Lung (tissue), 12 donors: ENCODE results near the gene FBXO17. TPM values are rescaled to one million over a fixed set of nuclear protein-coding genes. Genes with fewer than 3 reads are reported as not detected.

Experiments used
- ATAC-seq: fragments of 200-7000 bp; cut with Tn5 transposase; one replicate; pipeline ENCODE4 v1.9.1; 2020; ENCODE audit warnings: moderate number of reproducible peaks; ENCODE audit not compliant: insufficient read depth, low FRiP score
- DNase-seq, 3 donors: peaks; one replicate each; pipeline ENCODE4 v3.0.0-alpha.2; 2013 to 2017
- H3K27ac ChIP-seq, 2 donors: one replicate each; pipeline ENCODE4 v1.5.1; 2013; ENCODE audit warnings: mild to moderate bottlenecking in 2 of 2, moderate library complexity in 2 of 2, control low read depth in 1 of 2, inconsistent platforms in 1 of 2, low read depth in 1 of 2, low read length in 1 of 2
- H3K27me3 ChIP-seq, 3 donors: one replicate each; pipeline ENCODE4 v1.5.1; 2013; ENCODE audit warnings: low read length in 2 of 3; ENCODE audit not compliant: control insufficient read depth in 3 of 3, insufficient read depth in 3 of 3
- H3K36me3 ChIP-seq, 4 donors: one replicate each; pipeline ENCODE4 v1.5.1; 2013; ENCODE audit warnings: low read length in 4 of 4, mild to moderate bottlenecking in 1 of 4, moderate library complexity in 1 of 4; ENCODE audit not compliant: control insufficient read depth in 4 of 4, insufficient read depth in 4 of 4
- H3K4me1 ChIP-seq, 5 donors: one replicate each; pipeline ENCODE4 v1.5.1; 2013; ENCODE audit warnings: low read length in 5 of 5, mild to moderate bottlenecking in 2 of 5, moderate library complexity in 1 of 5; ENCODE audit not compliant: control insufficient read depth in 5 of 5, insufficient read depth in 5 of 5
- H3K4me3 ChIP-seq: one replicate; pipeline ENCODE4 v1.5.1; 2013; ENCODE audit warnings: mild to moderate bottlenecking, control low read depth, moderate library complexity
- H3K9ac ChIP-seq, 2 donors: one replicate each; pipeline ENCODE4 v1.5.1; 2013; ENCODE audit warnings: low read length in 2 of 2, control low read depth in 1 of 2; ENCODE audit not compliant: insufficient read depth in 1 of 2
- H3K9me3 ChIP-seq, 4 donors: one replicate each; pipeline ENCODE4 v1.5.1; 2013; ENCODE audit warnings: low read length in 3 of 4, mild to moderate bottlenecking in 1 of 4, moderate library complexity in 1 of 4; ENCODE audit not compliant: control insufficient read depth in 4 of 4, insufficient read depth in 3 of 4
- WGBS, 2 donors: extraction: QIAGEN DNeasy Blood & Tissue Kit; methylation state at CpG; one replicate each; pipeline ENCODE4 v1.1.7; 2013; 5-methylcytosine and 5-hydroxymethylcytosine counted together
- polyA plus RNA-seq, 2 donors: library from polyadenylated mRNA; stranded (reverse); fragments of 200-250 nt; gene quantifications; one replicate each; pipeline ENCODE4 v1.2.1, GENCODE V29; 2013
- total RNA-seq, 2 donors: library from RNA; depleted of rRNA in 1 of 2; stranded (reverse); fragments of >200 nt in 1 of 2; gene quantifications; one replicate each; pipeline ENCODE4 v1.2.1, GENCODE V29; 2014 to 2021
- TF ChIP-seq, protein P1 (sequence below): IDR thresholded peaks from 2 replicates; pipeline ENCODE4 v1.5.1; 2012; ENCODE audit warnings: mild to moderate bottlenecking; ENCODE audit errors: control extremely low read depth, extremely low read depth
- donor health status: control.
- donor health status: control.
- donor health status: Bipolar disorder and iron deficiency.
- donor health status: healthy.
- donor health status: DM: yes; HTN: yes; CAD: no.

Gene FBXO17
- total and polyA plus RNA-seq, 4 donors: 5.1 to 18.8 (median 8.9) TPM

DNA sequence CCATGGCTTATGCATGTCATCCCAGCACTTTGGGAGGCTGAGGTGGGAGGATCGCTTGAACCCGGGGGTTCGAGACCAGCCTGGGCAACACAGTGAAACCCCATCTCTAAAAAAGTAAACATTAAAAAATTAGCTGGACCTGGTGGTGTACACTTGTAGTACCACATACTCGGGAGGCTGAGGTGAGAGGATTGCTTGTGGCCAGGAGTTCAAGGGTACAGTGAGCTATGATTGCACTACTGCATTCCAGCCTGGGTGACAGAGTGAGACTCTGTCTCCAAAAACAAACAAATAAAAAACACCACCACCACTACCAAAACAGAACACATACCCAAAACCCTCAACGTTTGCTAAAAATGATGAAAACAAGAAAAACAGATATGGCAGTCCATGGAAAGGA lies 15.9 kb downstream of the FBXO17 start:
- WGBS, 2 donors: 86 to 92% methylated on average over 5 of the region's 5 CpGs
- ATAC-seq: no peak
- H3K9me3 ChIP-seq: peaks cover 0 to 3% (median 0%) of the 10 kb centered on the region in 4 donors
- no peak for DNase-seq
- no peak overlapping the region for H3K9ac ChIP-seq
- H3K4me1 ChIP-seq: peaks cover 0 to 2% (median 0%) of the 10 kb centered on the region in 5 donors
- TF ChIP-seq, protein P1, sequence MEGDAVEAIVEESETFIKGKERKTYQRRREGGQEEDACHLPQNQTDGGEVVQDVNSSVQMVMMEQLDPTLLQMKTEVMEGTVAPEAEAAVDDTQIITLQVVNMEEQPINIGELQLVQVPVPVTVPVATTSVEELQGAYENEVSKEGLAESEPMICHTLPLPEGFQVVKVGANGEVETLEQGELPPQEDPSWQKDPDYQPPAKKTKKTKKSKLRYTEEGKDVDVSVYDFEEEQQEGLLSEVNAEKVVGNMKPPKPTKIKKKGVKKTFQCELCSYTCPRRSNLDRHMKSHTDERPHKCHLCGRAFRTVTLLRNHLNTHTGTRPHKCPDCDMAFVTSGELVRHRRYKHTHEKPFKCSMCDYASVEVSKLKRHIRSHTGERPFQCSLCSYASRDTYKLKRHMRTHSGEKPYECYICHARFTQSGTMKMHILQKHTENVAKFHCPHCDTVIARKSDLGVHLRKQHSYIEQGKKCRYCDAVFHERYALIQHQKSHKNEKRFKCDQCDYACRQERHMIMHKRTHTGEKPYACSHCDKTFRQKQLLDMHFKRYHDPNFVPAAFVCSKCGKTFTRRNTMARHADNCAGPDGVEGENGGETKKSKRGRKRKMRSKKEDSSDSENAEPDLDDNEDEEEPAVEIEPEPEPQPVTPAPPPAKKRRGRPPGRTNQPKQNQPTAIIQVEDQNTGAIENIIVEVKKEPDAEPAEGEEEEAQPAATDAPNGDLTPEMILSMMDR: no peak
- H3K36me3 ChIP-seq: peaks cover 0 to 2% (median 0%) of the 10 kb centered on the region in 4 donors
- no peak overlapping the region for H3K4me3 ChIP-seq
- no peaks in the 10 kb centered on the region for H3K27me3 ChIP-seq
- no peak overlapping the region for H3K27ac ChIP-seq

DNA sequence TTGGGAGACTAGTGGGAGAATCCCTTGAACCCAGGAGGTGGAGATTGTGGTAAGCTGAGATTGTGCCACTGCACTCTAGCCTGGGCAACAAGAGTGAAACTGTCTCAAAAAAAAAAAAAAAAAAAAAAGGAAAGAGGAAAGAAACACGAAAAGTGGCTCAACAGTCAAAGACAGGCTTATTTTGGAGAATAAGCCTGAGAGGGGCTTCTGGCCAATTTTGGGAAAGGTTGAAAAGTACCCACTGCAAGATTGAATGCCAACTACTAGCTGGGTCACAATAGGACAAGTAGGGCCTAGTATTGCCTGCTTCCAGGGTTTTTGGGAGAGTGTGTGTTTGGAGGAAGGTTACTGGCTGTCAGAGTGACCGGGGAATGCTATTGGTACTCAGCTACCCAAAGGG lies 17.2 kb downstream of the FBXO17 start:
- peaks cover 0 to 2% (median 0%) of the 10 kb centered on the region in 4 donors for H3K36me3 ChIP-seq
- H3K27me3 ChIP-seq: no peaks in the 10 kb centered on the region
- H3K9ac ChIP-seq: no peak overlapping the region
- TF ChIP-seq, protein P1: no peak
- peaks cover 0 to 3% (median 0%) of the 10 kb centered on the region in 4 donors for H3K9me3 ChIP-seq
- DNase-seq (no peak), ATAC-seq (no peak)
- 86 to 93% methylated on average over 2 of the region's 2 CpGs for WGBS, 2 donors
- H3K27ac ChIP-seq: no peak overlapping the region
- H3K4me3 ChIP-seq: no peak overlapping the region
- H3K4me1 ChIP-seq: peaks cover 0 to 2% (median 0%) of the 10 kb centered on the region in 5 donors

DNA sequence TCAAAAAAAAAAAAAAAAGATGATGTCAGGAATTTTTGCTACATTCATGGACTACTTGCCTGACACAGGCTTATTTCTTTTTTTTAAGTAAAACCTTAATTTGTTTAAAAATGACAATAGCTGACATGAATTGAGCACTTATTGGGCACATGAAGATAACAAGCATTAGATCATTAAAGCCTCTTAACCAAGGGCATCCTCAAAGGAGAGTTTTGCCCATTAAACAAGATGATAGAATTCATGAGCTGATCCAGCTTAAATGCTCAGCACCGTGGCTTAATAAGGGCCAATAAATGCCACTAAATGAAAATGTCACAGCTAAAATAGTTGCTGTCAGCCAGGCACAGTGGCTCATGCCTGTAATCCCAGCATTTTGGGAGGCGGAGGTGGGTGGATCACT lies 19.3 kb downstream of the FBXO17 start:
- Histone ChIP-seq H3K9ac (no peak overlapping the region), H3K36me3 (peaks cover 0 to 2% (median 0%) of the 10 kb centered on the region in 4 donors), H3K4me1 (no peaks in the 10 kb centered on the region), H3K27me3 (no peaks in the 10 kb centered on the region), H3K4me3 (no peak overlapping the region), H3K27ac (no peak overlapping the region), H3K9me3 (peaks cover 0 to 3% (median 0%) of the 10 kb centered on the region in 4 donors)
- DNase-seq (no peak), ATAC-seq (no peak)
- TF ChIP-seq, protein P1: no peak
- 89 to 93% methylated on average over 2 of the region's 2 CpGs for WGBS, 2 donors

DNA sequence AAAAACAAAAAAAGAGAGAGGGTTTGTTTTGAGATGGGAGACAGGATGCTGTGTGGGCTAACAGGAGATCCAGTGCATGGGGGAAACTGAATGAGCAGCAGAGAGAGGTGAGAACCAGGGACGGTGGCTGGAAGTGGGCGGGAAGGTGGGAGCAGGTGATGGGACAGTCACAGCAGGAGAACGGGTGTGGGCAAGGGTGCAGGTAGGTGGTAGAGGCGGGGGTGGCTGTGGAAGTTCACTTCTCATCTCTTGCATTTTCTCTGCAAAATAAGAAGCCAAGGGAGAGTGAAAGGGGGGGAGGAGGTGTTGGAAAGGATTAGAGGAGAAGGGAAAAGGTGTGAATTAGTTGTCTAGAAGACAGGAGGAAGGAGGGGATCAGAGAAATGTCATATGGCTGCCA lies 21.9 kb downstream of the FBXO17 start:
- H3K4me3 ChIP-seq: no peak overlapping the region
- H3K9me3 ChIP-seq: peaks cover 0 to 2% (median under 1%) of the 10 kb centered on the region in 4 donors
- peaks cover 0 to 2% (median 0%) of the 10 kb centered on the region in 4 donors for H3K36me3 ChIP-seq
- no peak overlapping the region for H3K9ac ChIP-seq
- peaks cover 0 to 7% (median 3%) of the 10 kb centered on the region in 5 donors for H3K4me1 ChIP-seq
- TF ChIP-seq, protein P1: no peak
- no peak for DNase-seq
- no peak for ATAC-seq
- no peaks in the 10 kb centered on the region for H3K27me3 ChIP-seq
- no peak overlapping the region for H3K27ac ChIP-seq
- 78 to 83% methylated on average over 4 of the region's 4 CpGs for WGBS, 2 donors
